ENCODE results near the gene DAD1.
"Not testable (repeated sequence)": the region's sequence is repeated elsewhere in the genome, so short reads cannot be mapped to it uniquely, and the experiment has no call there.

Gene DAD1

GRCh38 chr14:22549981-22550673 is 38.9 kb downstream of the DAD1 start:
- DNase-seq = no peak

GRCh38 chr14:22549324-22549962 is 39.6 kb downstream of the DAD1 start:
- no peak for DNase-seq

- DNase-seq = no peak
Observed at GRCh38 chr14:22547948-22548750, 40.9 kb downstream of the DAD1 start.

GRCh38 chr14:22547313-22547947 is 41.6 kb downstream of the DAD1 start:
- no peak for DNase-seq

GRCh38 chr14:22546722-22547071 is 42.3 kb downstream of the DAD1 start:
- no peak for DNase-seq

GRCh38 chr14:22545842-22546721 is 42.9 kb downstream of the DAD1 start:
- DNase-seq = no peak

GRCh38 chr14:22544881-22545420 is 44.1 kb downstream of the DAD1 start:
- DNase-seq = no peak

- DNase-seq = no peak
Observed at GRCh38 chr14:22544406-22544805, 44.6 kb downstream of the DAD1 start.

GRCh38 chr14:22543570-22544357 is 45.3 kb downstream of the DAD1 start:
- not testable (repeated sequence) for DNase-seq

- no peak for DNase-seq
Observed at GRCh38 chr14:22542360-22542759, 46.7 kb downstream of the DAD1 start.

- no peak for DNase-seq
Observed at GRCh38 chr14:22541721-22542120, 47.3 kb downstream of the DAD1 start.

- no peak for DNase-seq
Observed at GRCh38 chr14:22540811-22541360, 48.1 kb downstream of the DAD1 start.

- DNase-seq = no peak
Observed at GRCh38 chr14:22540293-22540692, 48.7 kb downstream of the DAD1 start.

- DNase-seq = no peak
Observed at GRCh38 chr14:22539831-22540230, 49.2 kb downstream of the DAD1 start.

- DNase-seq = no peak
Observed at GRCh38 chr14:22538671-22539228, 50.3 kb downstream of the DAD1 start.

- DNase-seq = no peak
Observed at GRCh38 chr14:22537436-22538310, 51.4 kb downstream of the DAD1 start.

- DNase-seq = no peak
Observed at GRCh38 chr14:22536853-22537338, 52.1 kb downstream of the DAD1 start.

GRCh38 chr14:22535916-22536315 is 53.1 kb downstream of the DAD1 start:
- no peak for DNase-seq

- DNase-seq = no peak
Observed at GRCh38 chr14:22535126-22535525, 53.9 kb downstream of the DAD1 start.

Data from NCI-H2107 (cell line).